GM19452 (cell line): ENCODE data around the gene MTUS2.
"Not testable (repeated sequence)": the region's sequence is repeated elsewhere in the genome, so short reads cannot be mapped to it uniquely, and the experiment has no call there.

Experiments
- ATAC-seq: cut with Tn5 transposase; IDR thresholded peaks from one replicate; pipeline ENCODE4 v1.9.1; 2021; ENCODE audit not compliant: unreplicated experiment

Gene MTUS2

DNA sequence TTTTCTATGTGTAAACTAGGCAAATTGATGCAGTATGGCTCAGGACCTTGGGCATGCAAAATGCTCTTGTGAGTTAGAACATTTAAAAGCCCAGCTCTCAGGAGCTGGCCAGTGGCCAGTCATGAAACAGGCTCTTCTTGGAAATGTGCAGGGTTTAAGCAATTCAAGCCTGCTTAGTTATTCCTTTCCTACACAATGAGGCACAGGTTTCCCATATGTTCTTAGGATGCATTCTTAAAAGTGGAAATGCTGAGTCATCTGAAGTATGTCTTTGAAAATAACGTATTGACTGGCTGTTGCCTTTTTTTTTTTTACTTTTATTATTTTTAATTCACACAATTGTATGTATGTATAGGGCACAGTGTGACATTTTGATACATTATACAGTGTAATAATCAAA is 474.7 kb downstream of the MTUS2 start:
- ATAC-seq = no peak

DNA sequence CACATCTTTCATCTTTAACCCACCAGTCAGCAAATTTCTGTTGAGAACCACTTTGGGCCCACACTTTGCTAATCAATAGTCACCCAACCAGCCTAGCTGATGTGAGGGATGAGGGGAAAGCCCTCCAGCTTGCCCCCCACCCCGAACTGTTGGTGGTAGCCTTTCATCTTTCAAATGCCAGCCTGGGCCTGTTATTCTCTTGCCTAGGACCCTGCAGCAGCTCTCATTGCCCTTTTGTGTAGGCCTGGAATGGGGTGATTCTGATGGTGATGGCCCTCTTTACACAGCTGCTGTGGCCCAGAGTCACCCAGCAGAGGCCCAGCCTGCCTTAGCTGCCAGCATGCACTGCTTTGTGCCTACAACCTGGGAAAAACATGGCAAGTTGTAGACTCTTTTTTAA is 480.9 kb downstream of the MTUS2 start:
- no peak for ATAC-seq

DNA sequence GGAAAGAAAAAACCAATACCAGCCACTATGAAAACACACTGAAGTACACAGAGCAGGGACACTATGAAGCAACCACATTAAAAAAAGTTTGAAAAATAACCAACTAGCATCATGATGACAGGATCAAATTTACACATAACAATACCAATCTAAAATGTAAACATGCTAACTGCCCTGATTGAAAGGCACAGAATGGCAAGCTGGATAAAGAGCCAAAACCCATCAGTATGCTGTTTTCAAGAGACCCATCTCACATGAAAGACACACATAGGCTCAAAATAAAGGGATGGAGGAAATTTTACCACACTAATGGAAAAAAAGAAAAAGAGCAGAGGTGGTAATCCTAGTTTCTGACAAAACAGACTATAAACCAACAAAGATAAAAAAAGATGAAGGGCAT is 484.0 kb downstream of the MTUS2 start:
- ATAC-seq = no peak

DNA sequence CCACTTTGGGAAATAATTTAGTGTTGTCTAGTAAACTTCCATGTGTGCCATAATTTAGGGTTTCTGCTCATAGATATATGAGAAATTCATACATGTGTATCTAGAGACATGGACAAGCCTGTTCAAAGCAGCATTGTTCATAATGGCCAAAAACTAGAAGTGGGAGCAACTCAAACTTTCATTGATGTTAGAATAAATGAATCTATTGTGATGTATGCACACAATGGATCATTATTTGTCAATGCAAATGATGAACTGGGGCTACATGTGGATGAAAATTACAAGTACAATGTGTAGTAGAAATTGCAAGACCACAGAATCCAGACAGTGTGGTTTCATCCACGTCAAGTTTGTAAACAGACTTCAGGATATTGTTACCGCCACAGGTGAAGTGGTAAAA is 490.7 kb downstream of the MTUS2 start:
- no peak for ATAC-seq

DNA sequence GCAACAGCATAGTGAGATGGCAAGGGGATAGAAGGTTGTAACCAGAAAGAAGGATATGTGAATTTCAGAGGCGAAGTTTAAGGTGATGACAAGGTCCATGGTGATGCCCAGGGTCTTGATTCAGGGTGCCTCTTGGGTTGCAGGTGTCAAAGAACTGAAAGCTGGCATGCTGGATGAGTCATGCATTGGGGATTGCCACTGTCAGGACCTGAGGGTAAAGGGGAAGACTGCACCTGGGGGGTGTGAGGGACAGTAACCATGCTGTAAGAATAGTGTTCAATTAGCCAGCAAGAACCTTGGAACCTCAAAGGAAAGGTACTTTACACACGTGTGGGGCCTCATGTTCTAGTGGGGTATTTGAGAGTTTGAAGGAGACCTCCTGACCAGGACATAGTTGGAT is 495.7 kb downstream of the MTUS2 start:
- ATAC-seq = no peak

DNA sequence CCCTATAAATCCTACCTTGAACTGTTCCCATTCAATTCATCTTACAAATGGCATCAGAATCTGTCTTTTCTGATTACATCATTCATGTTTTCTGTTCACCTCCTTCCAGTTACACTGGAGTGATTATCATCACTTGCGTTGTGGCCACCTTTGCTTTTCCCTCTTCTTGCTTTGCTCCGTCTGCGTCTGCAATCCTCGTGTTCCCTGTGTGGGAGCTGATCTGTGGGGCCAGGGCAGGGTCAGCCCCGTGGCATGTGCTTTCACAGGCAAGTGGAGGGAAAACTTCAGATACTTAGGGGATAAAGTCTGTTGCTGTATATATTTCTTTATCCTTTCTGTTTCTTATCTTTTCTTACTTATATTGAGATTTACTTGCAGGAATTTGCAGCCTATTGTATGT is 497.7 kb downstream of the MTUS2 start:
- ATAC-seq = no peak

DNA sequence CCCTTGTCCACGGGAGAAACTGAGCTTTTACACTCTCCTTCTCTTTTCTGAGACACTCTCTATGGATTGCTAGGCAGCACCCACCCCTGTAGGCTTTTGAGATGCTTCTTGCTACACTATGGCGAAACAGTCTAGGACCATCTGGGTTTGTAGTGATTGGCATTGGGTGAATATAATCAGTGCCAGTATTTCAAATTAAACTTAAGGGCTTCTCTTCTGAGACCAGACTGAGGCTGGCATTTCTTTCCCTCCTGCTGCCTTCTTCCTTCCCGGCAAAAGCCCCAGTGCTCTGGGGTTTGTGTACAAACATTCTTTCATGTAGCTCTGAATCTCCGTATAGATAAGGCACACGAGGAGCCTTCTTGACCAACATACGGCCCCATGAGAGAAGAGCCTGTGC is 498.6 kb downstream of the MTUS2 start:
- no peak for ATAC-seq

DNA sequence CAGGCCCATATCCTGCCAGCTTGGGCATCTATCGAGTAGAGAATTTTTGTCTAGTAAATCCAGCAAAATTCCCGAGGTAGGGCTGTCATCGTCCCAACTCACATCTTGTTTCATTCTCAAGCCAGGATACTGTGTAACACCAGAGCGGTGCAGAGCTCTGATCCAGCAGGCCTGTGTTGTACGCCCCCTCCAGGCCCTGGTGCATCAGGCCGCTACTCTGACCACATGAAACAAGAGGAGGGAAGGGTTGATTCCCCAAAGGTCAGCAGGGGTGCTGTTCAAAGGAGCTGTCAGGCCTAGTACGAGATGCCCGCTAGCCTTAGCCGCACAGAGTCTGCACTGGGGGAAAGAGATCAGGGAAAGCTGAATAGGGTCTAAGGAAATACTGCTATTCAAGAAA is 499.3 kb downstream of the MTUS2 start:
- ATAC-seq = no peak

DNA sequence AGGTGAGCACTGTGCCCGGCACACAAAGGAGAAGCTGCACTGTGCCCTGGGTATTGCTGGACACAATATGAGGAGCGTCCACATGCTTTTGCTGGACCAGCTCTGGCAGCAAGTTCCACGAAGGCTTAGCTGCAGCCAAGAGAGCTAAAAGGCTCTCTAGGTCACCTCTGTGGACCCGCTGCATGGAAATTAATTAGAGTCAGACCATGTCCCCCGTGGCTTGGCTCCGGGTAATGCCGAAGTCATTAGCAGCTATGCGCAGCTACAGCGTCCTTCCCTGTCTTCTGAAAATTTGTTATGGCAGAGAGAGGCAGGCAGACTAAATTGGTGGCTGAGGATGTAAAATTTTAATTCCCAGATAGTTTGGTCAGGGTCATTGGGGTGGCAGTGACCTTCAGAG is 503.8 kb downstream of the MTUS2 start:
- ATAC-seq = no peak

DNA sequence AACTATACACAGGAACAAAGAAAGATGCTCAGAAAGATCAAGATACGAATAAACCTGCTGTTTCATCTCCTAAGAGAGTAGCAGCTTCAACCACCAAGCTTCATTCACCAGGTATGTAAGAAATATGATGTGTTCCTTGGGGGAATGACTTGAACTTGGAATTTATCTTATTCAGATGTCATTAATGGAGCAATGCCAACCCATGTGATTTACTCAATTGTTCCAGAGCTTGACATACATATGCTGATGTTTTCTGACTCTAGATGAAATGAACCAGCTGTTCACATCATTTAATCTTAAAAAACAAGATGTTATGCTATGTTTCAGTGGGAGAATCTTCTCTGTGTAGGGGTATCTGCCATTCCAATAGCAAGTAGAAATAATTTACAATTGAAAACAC is 504.5 kb downstream of the MTUS2 start:
- ATAC-seq = no peak

DNA sequence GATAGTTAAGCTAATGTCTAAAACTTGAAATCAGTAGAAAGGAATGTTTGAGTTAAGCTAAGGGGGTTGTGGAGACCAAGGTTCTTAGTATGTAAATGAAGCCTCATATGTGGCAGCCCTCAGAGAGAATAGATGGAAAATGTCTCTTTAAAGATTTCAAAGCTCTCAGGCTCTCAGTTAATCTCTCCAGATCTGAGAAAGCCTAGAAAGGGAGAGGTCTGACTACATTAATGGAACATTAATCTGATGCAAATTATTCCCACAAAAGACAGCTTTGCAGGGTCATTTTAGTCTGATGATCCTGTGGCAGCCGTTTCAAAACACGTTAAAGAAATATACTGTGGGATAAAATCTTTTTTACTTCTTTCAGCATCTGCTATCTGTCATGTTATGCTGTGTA is 508.4 kb downstream of the MTUS2 start:
- no peak for ATAC-seq

DNA sequence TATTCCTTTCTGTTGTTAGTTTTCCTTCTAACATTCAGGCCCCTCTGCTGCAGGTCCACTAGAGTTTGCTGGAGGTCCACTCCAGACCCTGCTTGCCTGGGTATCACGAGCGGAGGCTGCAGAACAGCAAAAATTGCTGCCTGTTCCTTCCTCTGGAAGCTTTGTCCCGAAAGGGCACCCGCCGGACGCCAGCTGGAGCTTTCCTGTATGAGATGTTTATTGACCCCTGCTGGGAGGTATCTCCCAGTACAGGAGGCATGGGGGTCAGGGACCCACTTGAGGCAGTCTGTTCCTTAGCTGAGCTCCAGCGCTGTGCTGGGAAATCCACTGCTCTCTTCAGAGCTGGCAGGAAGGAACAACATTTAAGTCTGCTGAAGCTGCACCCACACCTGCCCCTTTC is 516.2 kb downstream of the MTUS2 start:
- ATAC-seq = no peak

DNA sequence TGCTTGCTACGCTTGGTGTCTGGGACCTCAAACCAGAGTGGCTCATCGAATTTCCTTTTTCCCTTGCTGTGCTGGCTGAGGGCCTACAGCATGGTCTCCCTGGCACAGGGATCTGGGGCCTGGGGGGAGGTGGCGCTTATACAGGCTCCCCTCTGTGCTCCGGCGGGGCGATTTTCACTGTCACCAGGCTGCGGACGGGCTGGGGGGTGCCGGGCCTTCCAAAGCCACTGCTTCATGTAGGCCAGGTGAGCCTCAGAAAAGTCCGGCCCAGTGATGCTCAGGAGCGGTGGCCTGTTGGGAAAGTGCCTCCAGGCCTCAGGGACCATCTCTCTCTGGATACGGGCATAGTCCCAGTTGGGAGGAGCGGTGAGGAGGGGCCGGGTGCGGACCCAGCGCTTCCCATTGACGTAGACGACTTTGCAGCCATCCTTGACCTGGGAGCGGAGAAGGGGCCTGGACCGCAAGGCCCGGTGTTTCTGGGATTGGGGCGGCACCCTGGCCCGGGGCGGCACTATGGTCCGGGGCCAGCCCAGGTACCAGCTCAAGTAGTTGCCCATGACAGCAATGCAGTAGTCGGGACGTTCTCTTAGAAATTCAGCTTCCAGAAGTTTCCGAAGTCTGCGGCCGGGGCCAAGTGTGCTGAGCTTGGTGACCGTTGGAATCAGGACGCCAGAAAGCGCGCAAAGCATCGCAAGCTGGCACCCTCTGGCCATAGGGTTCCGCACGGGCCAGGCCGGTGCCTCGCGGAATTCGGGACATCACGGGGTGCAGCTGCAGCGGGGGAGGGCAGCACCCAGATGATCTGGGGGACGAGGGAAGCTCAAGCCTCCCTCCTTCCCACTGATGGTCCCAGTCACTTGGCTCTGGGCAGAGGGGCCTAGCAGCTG is 519.5 kb downstream of the MTUS2 start:
- ATAC-seq = no peak

DNA sequence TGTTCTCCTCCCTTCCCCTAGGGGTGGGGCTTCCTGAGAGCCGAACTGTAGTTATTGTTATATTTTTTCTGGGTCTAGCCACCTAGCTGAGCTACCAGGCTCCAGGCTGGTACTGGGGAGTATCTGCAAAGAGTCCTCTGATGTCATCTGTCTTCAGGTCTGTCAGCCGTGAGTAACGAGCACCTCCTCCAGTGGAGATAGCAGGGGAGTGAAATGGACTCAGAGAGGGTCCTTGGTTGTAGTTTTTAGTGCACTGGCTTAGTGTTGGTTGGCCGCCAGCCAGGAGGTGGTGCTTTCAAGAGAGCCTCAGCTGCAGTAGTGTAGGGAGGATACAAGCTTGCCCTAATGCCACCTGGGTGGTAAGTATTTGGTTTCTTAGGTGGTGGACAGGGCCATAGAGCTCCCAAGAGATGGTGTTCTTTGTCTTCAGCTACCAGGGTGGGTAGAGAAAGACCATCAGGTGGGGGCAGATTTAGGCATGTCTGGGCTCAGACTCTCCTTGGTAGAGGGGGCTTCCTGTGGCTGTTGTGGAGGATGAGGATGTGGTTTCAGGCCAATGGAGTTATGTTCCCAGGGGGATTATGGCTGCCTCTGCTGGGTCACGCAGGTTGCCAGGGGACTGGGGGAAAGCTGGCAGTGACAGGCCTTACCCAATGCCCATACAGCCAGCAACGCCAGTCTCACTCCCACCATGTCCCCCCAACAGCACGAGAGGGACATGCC is 525.9 kb downstream of the MTUS2 start:
- ATAC-seq = not testable (repeated sequence)

DNA sequence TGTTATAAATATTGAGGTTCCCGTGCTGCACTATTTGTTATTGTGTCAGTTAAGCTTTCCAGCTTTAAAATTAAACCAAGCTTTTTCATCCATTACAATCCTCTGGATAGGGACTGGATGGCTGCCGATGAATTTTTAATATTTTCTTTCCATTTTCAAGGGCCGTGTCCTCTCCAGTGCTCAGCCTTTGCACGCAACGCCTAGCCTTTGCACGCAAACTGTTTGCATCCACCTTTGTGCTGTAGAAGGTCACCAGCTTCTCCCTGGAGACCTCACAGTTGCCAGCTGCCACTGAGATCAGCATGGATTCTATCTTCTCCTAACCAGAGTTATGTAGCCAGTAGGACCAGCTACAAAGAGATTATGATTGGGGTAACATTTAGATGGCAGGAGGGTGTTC is 534.9 kb downstream of the MTUS2 start:
- ATAC-seq = no peak

DNA sequence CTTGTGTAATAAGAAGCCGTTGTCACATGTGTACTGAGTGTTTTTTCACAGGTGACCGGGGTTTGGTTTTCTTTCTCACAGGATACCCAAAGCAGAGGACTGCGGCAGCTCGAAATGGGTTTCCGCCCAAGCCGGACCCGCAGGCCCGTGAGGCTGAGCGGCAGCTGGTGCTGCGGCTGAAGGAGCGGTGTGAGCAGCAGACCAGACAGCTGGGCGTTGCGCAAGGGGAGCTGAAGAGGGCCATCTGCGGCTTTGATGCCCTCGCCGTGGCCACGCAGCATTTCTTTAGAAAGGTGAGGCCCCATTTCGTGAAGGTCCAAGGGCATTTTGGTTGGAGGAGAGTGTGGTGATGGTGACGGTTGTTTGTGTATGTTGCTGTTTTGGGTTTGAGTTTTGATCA is 539.0 kb downstream of the MTUS2 start:
- no peak for ATAC-seq

DNA sequence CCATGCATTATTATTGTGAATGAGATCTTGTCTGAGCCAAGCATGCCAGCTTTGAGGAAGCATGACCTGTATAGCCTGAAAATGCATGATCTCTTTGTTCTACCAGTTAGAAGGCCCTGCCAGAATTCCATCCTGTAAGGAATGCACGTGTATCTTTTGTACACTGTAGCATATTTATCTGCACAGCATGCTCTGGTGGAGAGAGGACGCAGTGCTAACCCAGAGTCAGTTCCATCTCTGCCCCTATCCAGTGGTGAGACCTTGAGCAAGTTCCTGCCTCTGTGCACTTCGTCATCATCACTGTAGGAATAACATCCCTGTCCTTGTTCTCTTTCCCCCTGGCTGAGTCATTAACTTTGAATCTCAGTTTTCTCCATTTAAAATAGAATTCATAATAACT is 541.6 kb downstream of the MTUS2 start:
- ATAC-seq = no peak

DNA sequence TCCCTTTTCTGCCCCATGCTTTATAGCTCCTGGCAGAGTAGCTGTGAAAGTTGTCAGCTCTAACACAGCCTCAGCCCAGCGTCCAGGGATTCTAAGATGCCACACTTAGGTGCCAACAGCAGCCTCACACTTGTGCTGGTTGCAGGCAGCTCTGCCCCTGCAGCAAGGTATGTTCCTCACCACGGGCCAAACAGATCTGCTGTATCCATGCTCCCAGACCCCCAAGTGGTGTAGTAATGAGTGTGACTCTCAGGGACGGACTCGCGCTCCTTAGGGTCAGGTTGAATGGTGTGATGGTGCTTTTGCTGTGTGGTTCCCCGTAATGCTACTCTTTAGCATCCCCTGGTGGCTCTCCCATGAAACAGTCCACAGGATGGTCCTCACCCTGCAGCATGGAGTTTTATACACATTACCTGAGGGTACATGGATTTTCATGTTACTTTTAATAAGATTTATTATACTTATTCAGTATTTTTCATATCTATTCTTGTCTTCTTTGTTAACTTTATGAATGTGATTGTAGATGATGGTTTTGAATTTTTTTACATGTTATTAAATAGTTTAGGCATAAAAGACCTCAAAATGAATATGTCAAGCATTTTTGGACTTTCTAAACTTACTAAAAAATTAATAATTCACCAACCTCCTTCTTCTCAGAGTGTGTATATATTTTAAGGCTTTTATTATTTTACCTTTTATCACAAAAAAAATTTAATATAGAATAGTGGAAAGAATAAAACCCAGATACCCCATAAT is 542.9 kb downstream of the MTUS2 start:
- no peak for ATAC-seq

DNA sequence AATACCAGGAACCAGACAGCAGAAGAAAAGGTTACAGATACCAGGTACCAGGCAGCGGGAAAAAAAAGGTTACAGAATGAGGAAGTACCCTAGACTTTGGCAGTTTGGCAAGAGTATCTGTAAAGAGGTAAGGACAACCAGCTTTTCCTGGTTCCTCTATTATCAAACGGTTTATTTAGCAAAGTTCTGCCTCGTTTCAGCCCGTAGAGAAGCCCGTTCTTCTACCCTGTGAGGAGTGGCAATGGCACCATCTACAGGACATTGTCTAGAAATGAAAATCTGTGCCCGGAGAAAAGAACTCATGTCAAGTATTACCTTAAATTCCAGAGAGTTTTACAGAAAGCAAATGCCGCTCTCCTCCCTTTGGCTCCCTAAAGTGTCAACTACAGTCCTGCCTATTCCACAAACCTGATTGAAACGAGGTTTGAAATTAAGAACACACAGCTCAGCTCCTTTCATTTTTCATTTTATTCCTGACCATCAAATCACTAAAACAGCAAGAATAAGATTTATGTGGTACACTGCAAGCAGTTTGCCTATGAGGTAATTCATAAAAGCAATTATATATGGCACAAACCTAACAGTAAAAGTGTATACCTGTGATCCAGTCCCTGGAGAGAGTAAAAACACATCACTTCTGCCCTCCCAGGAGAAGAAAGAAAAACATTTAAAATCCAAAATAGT is 549.1 kb downstream of the MTUS2 start:
- no peak for ATAC-seq

DNA sequence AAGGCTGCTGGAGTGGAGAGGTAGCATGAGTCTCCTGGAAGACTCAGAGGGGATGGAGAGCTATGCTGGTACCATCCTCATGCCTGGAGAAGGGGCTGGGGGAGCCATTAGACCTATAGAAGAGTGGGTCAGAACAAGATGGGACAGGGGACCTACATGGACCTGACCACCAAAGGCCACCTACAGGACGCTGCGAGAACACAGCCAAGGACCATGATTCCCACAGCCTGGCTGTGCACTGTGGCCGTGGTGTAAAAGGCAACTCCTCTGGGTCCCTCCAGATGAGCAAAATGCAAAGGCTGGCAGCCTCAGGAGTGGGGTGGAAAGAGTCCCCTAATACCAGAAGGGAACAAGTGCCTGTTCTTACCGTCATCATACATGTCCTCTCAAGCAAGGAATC is 559.1 kb downstream of the MTUS2 start:
- ATAC-seq = no peak

DNA sequence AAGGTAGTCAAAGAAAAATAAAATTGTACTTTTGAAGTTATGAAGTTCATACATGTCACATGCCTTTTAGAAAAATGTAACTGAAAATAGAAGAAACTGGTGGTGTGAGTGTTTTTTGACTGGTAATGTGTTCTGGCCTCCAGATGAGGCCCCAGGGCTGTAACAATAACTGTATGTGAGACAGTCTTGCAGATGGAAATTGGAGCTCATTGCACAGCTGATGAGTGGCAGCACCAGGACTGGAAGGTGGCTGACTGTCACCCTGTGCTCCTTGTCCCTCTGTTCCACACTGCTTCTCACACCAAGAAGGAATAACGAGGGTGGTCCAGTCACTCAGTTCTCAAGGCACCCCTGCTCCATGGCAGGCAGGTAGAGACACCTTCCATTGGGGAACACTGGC is 559.7 kb downstream of the MTUS2 start:
- ATAC-seq = no peak
